Neuronal stem cell (in vitro differentiated cells): ENCODE results near the gene TANK.
A peak's percentile ranks its signal among the peaks of the same experiment; 100 is the strongest.
"Not testable (repeated sequence)": the region's sequence is repeated elsewhere in the genome, so short reads cannot be mapped to it uniquely, and the experiment has no call there.

Experiments
- DNase-seq: peaks from one replicate; pipeline ENCODE4 v3.0.0-alpha.2; 2013; ENCODE audit warnings: low spot score
- H2AFZ ChIP-seq: one replicate; pipeline ENCODE4 v1.6.1; 2013; ENCODE audit warnings: mild to moderate bottlenecking, low read length, inconsistent platforms
- H2AK5ac ChIP-seq: 2 replicates; pipeline ENCODE4 v1.6.1; 2013; ENCODE audit warnings: low read depth, mild to moderate bottlenecking, inconsistent platforms, low read length, moderate library complexity, mixed read lengths
- H2BK120ac ChIP-seq: 2 replicates; pipeline ENCODE4 v1.6.1; 2013; ENCODE audit warnings: low read depth, mild to moderate bottlenecking, inconsistent platforms, low read length, moderate library complexity, mixed read lengths
- H2BK12ac ChIP-seq: one replicate; pipeline ENCODE4 v1.6.1; 2013; ENCODE audit warnings: low read length, inconsistent platforms
- H2BK15ac ChIP-seq: 2 replicates; pipeline ENCODE4 v1.6.1; 2013; ENCODE audit warnings: mild to moderate bottlenecking, low read length, inconsistent platforms, mixed read lengths
- H2BK5ac ChIP-seq: one replicate; pipeline ENCODE4 v1.6.1; 2013; ENCODE audit warnings: inconsistent platforms, mild to moderate bottlenecking, low read length, moderate library complexity
- H3K14ac ChIP-seq: one replicate; pipeline ENCODE4 v1.6.1; 2013; ENCODE audit warnings: low read length, inconsistent platforms
- H3K18ac ChIP-seq: 2 replicates; pipeline ENCODE4 v1.6.1; 2013; ENCODE audit warnings: low read length, inconsistent platforms
- H3K23ac ChIP-seq: 2 replicates; pipeline ENCODE4 v1.6.1; 2013; ENCODE audit warnings: low read depth, mild to moderate bottlenecking, mixed read lengths, low read length, inconsistent platforms; ENCODE audit not compliant: poor library complexity
- H3K27ac ChIP-seq: replicated peaks from 3 replicates; pipeline ENCODE4 v1.5.1; 2013; ENCODE audit warnings: low read length, inconsistent platforms
- H3K27me3 ChIP-seq, 3 experiments: 2 replicates each; pipeline ENCODE4 v1.6.1; 2013; ENCODE audit warnings: low read length in 3 of 3, mild to moderate bottlenecking in 2 of 3, inconsistent platforms in 1 of 3, low read depth in 1 of 3, mixed read lengths in 1 of 3, moderate library complexity in 1 of 3; ENCODE audit not compliant: control insufficient read depth in 3 of 3, insufficient read depth in 3 of 3
- H3K36me3 ChIP-seq, 2 donors: replicated peaks in 1 of 2; 2 replicates each; pipeline ENCODE4 v1.6.1; 2013; ENCODE audit warnings: low read length in 2 of 2; ENCODE audit not compliant: control insufficient read depth in 2 of 2, insufficient read depth in 2 of 2
- H3K4ac ChIP-seq: 2 replicates; pipeline ENCODE4 v1.6.1; 2013; ENCODE audit warnings: inconsistent platforms, mild to moderate bottlenecking, low read length, moderate library complexity
- H3K4me1 ChIP-seq, 2 donors: 1 replicate in 1 of 2; 2 replicates in 1 of 2; pipeline ENCODE4 v1.6.1; 2013; ENCODE audit warnings: low read length in 2 of 2, low read depth in 1 of 2; ENCODE audit not compliant: control insufficient read depth in 2 of 2, insufficient read depth in 1 of 2
- H3K4me2 ChIP-seq: one replicate; pipeline ENCODE4 v1.6.1; 2013; ENCODE audit warnings: mild to moderate bottlenecking, low read length, inconsistent platforms; ENCODE audit not compliant: insufficient read depth, poor library complexity, severe bottlenecking
- H3K4me3 ChIP-seq, 2 donors: 2 replicates each; pipeline ENCODE4 v1.5.1; 2013; ENCODE audit warnings: low read length in 2 of 2, mild to moderate bottlenecking in 2 of 2, inconsistent platforms in 1 of 2, moderate library complexity in 1 of 2
- H3K79me1 ChIP-seq: one replicate; pipeline ENCODE4 v1.6.1; 2013; ENCODE audit warnings: low read depth, mild to moderate bottlenecking, inconsistent platforms, low read length, moderate library complexity
- H3K9ac ChIP-seq: one replicate; pipeline ENCODE4 v1.6.1; 2013; ENCODE audit warnings: mild to moderate bottlenecking, low read depth, low read length, inconsistent platforms; ENCODE audit not compliant: poor library complexity
- H3K9me3 ChIP-seq, 2 donors: replicated peaks in 1 of 2; 2 replicates each; pipeline versions ENCODE3 to v1.6.1; 2013; ENCODE audit warnings: low read length in 2 of 2, mild to moderate bottlenecking in 2 of 2, inconsistent platforms in 1 of 2, low read depth in 1 of 2, mixed read lengths in 1 of 2, moderate library complexity in 1 of 2; ENCODE audit not compliant: control insufficient read depth in 2 of 2, insufficient read depth in 1 of 2
- H4K8ac ChIP-seq: one replicate; pipeline ENCODE4 v1.6.1; 2013; ENCODE audit warnings: low read depth, mild to moderate bottlenecking, inconsistent platforms, low read length, moderate library complexity
- H4K91ac ChIP-seq: one replicate; pipeline ENCODE4 v1.6.1; 2013; ENCODE audit warnings: low read length, low read depth, mild to moderate bottlenecking, inconsistent platforms; ENCODE audit not compliant: poor library complexity
- WGBS, 2 donors: extraction: QIAGEN DNeasy Blood & Tissue Kit; methylation state at CpG; one replicate each; pipeline ENCODE4 v1.1.7; 2013; ENCODE audit warnings: missing lambda C conversion rate in 2 of 2, mixed read lengths in 1 of 2; ENCODE audit not compliant: insufficient read length in 2 of 2, insufficient replicate concordance in 1 of 2; ENCODE audit errors: extremely low coverage in 2 of 2; 5-methylcytosine and 5-hydroxymethylcytosine counted together

The TANK gene

GRCh38 chr2:161273038-161273760 is 113.0 kb downstream of the TANK start:
- Histone ChIP-seq H2BK120ac (no peak overlapping the region), H3K9ac (no peak overlapping the region), H2BK5ac (no peak overlapping the region), H3K18ac (no peak overlapping the region), H3K27me3 (no peaks in the 10 kb centered on the region), H3K4me3 (no peak overlapping the region), H4K91ac (no peak overlapping the region), H4K8ac (no peak overlapping the region), H2BK12ac (no peak overlapping the region), H3K4me1 (no peaks in the 10 kb centered on the region), H2AFZ (no peak overlapping the region), H3K4ac (no peak overlapping the region), H3K79me1 (no peaks in the 10 kb centered on the region), H3K27ac (no peak overlapping the region), H2BK15ac (no peak overlapping the region), H3K23ac (no peak overlapping the region), H3K14ac (no peak overlapping the region), H2AK5ac (no peak overlapping the region), H3K36me3 (no peaks in the 10 kb centered on the region), H3K9me3 (no peaks in the 10 kb centered on the region), H3K4me2 (no peak overlapping the region)
- 100% methylated on average over 1 of the region's 5 CpGs; no CpG with 5 or more reads in 1 of the 2 donors for WGBS, 2 donors
- peak; percentile 62 for DNase-seq

GRCh38 chr2:161278564-161279229 is 118.5 kb downstream of the TANK start:
- not testable (repeated sequence) for H3K4ac ChIP-seq, H3K27ac ChIP-seq, H3K23ac ChIP-seq, H3K14ac ChIP-seq, H3K18ac ChIP-seq, H2AK5ac ChIP-seq, H3K4me2 ChIP-seq, H2BK12ac ChIP-seq, H2AFZ ChIP-seq, H3K9me3 ChIP-seq, H3K9ac ChIP-seq, H2BK15ac ChIP-seq, H3K4me1 ChIP-seq, H2BK120ac ChIP-seq, H4K8ac ChIP-seq, H2BK5ac ChIP-seq, H3K4me3 ChIP-seq, H3K79me1 ChIP-seq, H3K36me3 ChIP-seq, H4K91ac ChIP-seq, H3K27me3 ChIP-seq
- no CpG with 5 or more reads among the region's 11 CpGs for WGBS, 2 donors
- DNase-seq: peak; percentile 24

- not testable (repeated sequence) for H3K9ac ChIP-seq, H3K79me1 ChIP-seq, H3K9me3 ChIP-seq, H4K91ac ChIP-seq, H3K4me2 ChIP-seq, H3K4me3 ChIP-seq, H2AK5ac ChIP-seq, H3K27ac ChIP-seq, H3K18ac ChIP-seq, H3K4me1 ChIP-seq, H4K8ac ChIP-seq, H3K36me3 ChIP-seq, H3K4ac ChIP-seq, H3K14ac ChIP-seq, H2BK15ac ChIP-seq, H2BK5ac ChIP-seq, H3K27me3 ChIP-seq, H2AFZ ChIP-seq, H2BK12ac ChIP-seq, DNase-seq, H2BK120ac ChIP-seq, H3K23ac ChIP-seq
- WGBS, 2 donors: no CpG with 5 or more reads among the region's 5 CpGs
Measured at GRCh38 chr2:161279230-161279815, 119.1 kb downstream of the TANK start.

- H2AK5ac ChIP-seq, H3K79me1 ChIP-seq, H2AFZ ChIP-seq, H3K27me3 ChIP-seq, H3K9me3 ChIP-seq, H3K23ac ChIP-seq, H4K8ac ChIP-seq, H3K27ac ChIP-seq, H3K4me2 ChIP-seq, H3K9ac ChIP-seq, H3K36me3 ChIP-seq, H2BK5ac ChIP-seq, H2BK12ac ChIP-seq, H2BK120ac ChIP-seq, H3K18ac ChIP-seq, H3K4ac ChIP-seq, DNase-seq, H3K4me1 ChIP-seq, H3K4me3 ChIP-seq, H3K14ac ChIP-seq, H4K91ac ChIP-seq, H2BK15ac ChIP-seq: not testable (repeated sequence)
- no CpG with 5 or more reads among the region's 18 CpGs for WGBS, 2 donors
Measured at GRCh38 chr2:161280906-161281323, 120.7 kb downstream of the TANK start.
